HCEC 1CT (cell line): Measurements from ENCODE around the gene IQGAP1.
A peak's percentile ranks its signal among the peaks of the same experiment; 100 is the strongest.

ENCODE experiments used
- DNase-seq: peaks from one replicate; pipeline ENCODE4 v3.0.0-alpha.2; 2017

Gene IQGAP1

GRCh38 chr15:90535254-90535653 lies 147.2 kb downstream of the IQGAP1 start:
- DNase-seq = no peak

GRCh38 chr15:90539789-90540188 lies 151.7 kb downstream of the IQGAP1 start:
- no peak for DNase-seq

GRCh38 chr15:90540768-90541167 lies 152.7 kb downstream of the IQGAP1 start:
- DNase-seq = no peak

- DNase-seq = peak; percentile 28
Observed at GRCh38 chr15:90545095-90545494, 157.1 kb downstream of the IQGAP1 start.

- DNase-seq = no peak
Observed at GRCh38 chr15:90547540-90547939, 159.5 kb downstream of the IQGAP1 start.

- DNase-seq = no peak
Observed at GRCh38 chr15:90550919-90551318, 162.9 kb downstream of the IQGAP1 start.
